Lower leg skin (tissue), 4 donors: Measurements from ENCODE around the gene PTPRN2. TPM values are rescaled to one million over a fixed set of nuclear protein-coding genes. Genes with fewer than 3 reads are reported as not detected.

Experiments used
- DNase-seq, 2 donors: peaks; one replicate each; pipeline ENCODE4 v3.0.0-alpha.2; 2019; ENCODE audit warnings: low spot score in 2 of 2
- H3K4me3 ChIP-seq: fragments of 200-600 bp; sonication (generic); 2 replicates; pipeline ENCODE4 v1.5.1; 2017; ENCODE audit warnings: mild to moderate bottlenecking, low read depth; ENCODE audit not compliant: poor library complexity, severe bottlenecking
- CTCF ChIP-seq, 3 donors: fragments of 450-650 bp; IDR thresholded peaks; one replicate each; pipeline ENCODE4 v1.5.1; 2016; ENCODE audit warnings: antibody characterized with exemption in 3 of 3, mild to moderate bottlenecking in 3 of 3, moderate library complexity in 2 of 3
- POLR2A ChIP-seq, 2 donors: fragments of 450-650 bp; IDR thresholded peaks; one replicate each; pipeline ENCODE4 v1.6.1; 2016 to 2017; ENCODE audit warnings: antibody characterized with exemption in 2 of 2, mild to moderate bottlenecking in 1 of 2, moderate library complexity in 1 of 2
- WGBS, 2 donors: methylation state at CpG; one replicate each; pipeline ENCODE4 v1.1.5; 2018; 5-methylcytosine and 5-hydroxymethylcytosine counted together
- intact Hi-C: fragments of 100-400 bp; cut with DNase I; formaldehyde crosslinking; loops from one replicate; pipeline ENCODE4 v1.15.0; 2023; ENCODE audit warnings: low total_unique reads
- total RNA-seq, 4 donors: library from RNA; depleted of rRNA; stranded (reverse); fragments of >200 nt; gene quantifications; one replicate each; pipeline ENCODE4 v1.1.0, GENCODE V29; 2016

PTPRN2 gene
- total RNA-seq, 4 donors from 2014 or later, result 0.11 to 1.6 (median 0.92) TPM

GRCh38 chr7:158576050-158576762 lies 11.4 kb downstream of the PTPRN2 start:
- intact Hi-C loops, result no loop called here
- H3K4me3 ChIP-seq, result no peak overlapping the region
- no peak for DNase-seq
- WGBS, 2 donors, result 55 to 62% methylated on average over 11 of the region's 11 CpGs
- TF ChIP-seq POLR2A (IDR thresholded peaks at IDR 0.05) (no peak), CTCF (IDR thresholded peaks at IDR 0.05) (no peak)

- WGBS, 2 donors, result 81 to 89% methylated on average over 8 of the region's 8 CpGs
- TF ChIP-seq CTCF (IDR thresholded peaks at IDR 0.05) (no peak), POLR2A (IDR thresholded peaks at IDR 0.05) (no peak)
Observed at GRCh38 chr7:158574308-158575036, 13.2 kb downstream of the PTPRN2 start.

GRCh38 chr7:158573310-158573709 lies 14.3 kb downstream of the PTPRN2 start:
- TF ChIP-seq CTCF (IDR thresholded peaks at IDR 0.05), result no peak
- no peak for TF ChIP-seq POLR2A (IDR thresholded peaks at IDR 0.05)
- intact Hi-C loops, result no loop called here
- no peak overlapping the region for H3K4me3 ChIP-seq
- DNase-seq, result no peak
- 56 to 64% methylated on average over 4 of the region's 4 CpGs for WGBS, 2 donors

More at GRCh38 chr7:158574308-158575036, 13.2 kb downstream of the PTPRN2 start:
- intact Hi-C loops, result no loop called here
- no peak overlapping the region for H3K4me3 ChIP-seq
- DNase-seq, result no peak

- intact Hi-C loops, result no loop called here
- TF ChIP-seq POLR2A (IDR thresholded peaks at IDR 0.05), result no peak
- no peak for TF ChIP-seq CTCF (IDR thresholded peaks at IDR 0.05)
- WGBS, 2 donors, result 36% methylated on average over 7 of the region's 7 CpGs
- H3K4me3 ChIP-seq, result no peak overlapping the region
- DNase-seq, result no peak
Observed at GRCh38 chr7:158572000-158572828, 15.4 kb downstream of the PTPRN2 start.

GRCh38 chr7:158570449-158571170 lies 17.0 kb downstream of the PTPRN2 start:
- no peak overlapping the region for H3K4me3 ChIP-seq
- TF ChIP-seq POLR2A (IDR thresholded peaks at IDR 0.05) (no peak), CTCF (IDR thresholded peaks at IDR 0.05) (no peak)
- DNase-seq, result no peak
- intact Hi-C loops, result no loop called here
- 88 to 89% methylated on average over 44 of the region's 44 CpGs for WGBS, 2 donors
